Hepatocyte (in vitro differentiated cells): ENCODE measurements around the gene PEX26.

Experiments
- EZH2 ChIP-seq: fragments of 200-600 bp; sonication (generic); IDR thresholded peaks from 2 replicates; pipeline ENCODE4 v1.6.1; 2016; ENCODE audit warnings: antibody characterized with exemption, mild to moderate bottlenecking, borderline replicate concordance
- TF ChIP-seq, protein P1 (sequence below): fragments of 200-600 bp; sonication (generic); IDR thresholded peaks from 2 replicates; pipeline ENCODE4 v1.5.1; 2016; ENCODE audit warnings: antibody characterized with exemption, mild to moderate bottlenecking; ENCODE audit not compliant: poor library complexity

DNA sequence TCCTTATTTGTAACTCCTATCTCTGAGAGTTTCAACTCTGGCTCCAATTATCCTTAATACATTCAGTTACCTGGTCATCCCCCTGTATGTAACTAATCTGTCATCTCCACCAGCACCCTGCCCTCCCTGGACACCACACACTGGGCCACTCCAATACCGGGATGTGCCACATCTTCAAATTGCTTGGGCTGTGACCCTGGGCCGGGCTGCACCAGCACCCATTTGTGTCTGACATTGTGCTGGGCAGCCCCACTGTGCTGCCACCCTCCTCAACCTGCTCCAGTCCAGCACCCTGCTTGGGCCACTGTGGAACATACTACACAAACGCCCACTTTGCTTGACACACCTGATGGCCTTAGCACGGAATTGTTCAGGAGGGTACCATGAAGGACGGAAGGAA lies 70.0 kb downstream of the PEX26 start:
- TF ChIP-seq, protein P1, sequence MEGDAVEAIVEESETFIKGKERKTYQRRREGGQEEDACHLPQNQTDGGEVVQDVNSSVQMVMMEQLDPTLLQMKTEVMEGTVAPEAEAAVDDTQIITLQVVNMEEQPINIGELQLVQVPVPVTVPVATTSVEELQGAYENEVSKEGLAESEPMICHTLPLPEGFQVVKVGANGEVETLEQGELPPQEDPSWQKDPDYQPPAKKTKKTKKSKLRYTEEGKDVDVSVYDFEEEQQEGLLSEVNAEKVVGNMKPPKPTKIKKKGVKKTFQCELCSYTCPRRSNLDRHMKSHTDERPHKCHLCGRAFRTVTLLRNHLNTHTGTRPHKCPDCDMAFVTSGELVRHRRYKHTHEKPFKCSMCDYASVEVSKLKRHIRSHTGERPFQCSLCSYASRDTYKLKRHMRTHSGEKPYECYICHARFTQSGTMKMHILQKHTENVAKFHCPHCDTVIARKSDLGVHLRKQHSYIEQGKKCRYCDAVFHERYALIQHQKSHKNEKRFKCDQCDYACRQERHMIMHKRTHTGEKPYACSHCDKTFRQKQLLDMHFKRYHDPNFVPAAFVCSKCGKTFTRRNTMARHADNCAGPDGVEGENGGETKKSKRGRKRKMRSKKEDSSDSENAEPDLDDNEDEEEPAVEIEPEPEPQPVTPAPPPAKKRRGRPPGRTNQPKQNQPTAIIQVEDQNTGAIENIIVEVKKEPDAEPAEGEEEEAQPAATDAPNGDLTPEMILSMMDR, result no peak
- TF ChIP-seq EZH2, result no peak
